Bronchial epithelial cell (primary cell): ENCODE measurements around the gene RALGDS. TPM values are rescaled to one million over a fixed set of nuclear protein-coding genes. Genes with fewer than 3 reads are reported as not detected.

Experiments used
- DNase-seq: peaks from one replicate; pipeline ENCODE4 v3.0.0-alpha.2; 2010; ENCODE audit warnings: low read depth
- FAIRE-seq: peaks from 2 replicates; lab custom pipeline; 2011; peaks lifted over from hg19 to GRCh38; lab: Jason Lieb, UNC
- H3K27me3 ChIP-seq: 2 replicates; pipeline ENCODE4 v1.5.1; 2011; ENCODE audit warnings: low read length; ENCODE audit not compliant: control insufficient read depth, insufficient read depth
- H3K36me3 ChIP-seq: 2 replicates; pipeline ENCODE4 v1.5.1; 2011; ENCODE audit warnings: low read length; ENCODE audit not compliant: control insufficient read depth, insufficient read depth
- H3K4me3 ChIP-seq: 2 replicates; pipeline ENCODE4 v1.5.1; 2011; ENCODE audit warnings: mild to moderate bottlenecking, low read depth, low read length, control low read depth
- CTCF ChIP-seq: IDR thresholded peaks from 2 replicates; pipeline ENCODE4 v1.5.1; 2011; ENCODE audit warnings: mild to moderate bottlenecking, moderate library complexity, low read length, control low read depth, inconsistent platforms; ENCODE audit not compliant: insufficient read depth, severe bottlenecking
- total RNA-seq: library from RNA; depleted of rRNA; stranded (reverse); fragments of >200 nt; gene quantifications from 2 replicates; pipeline ENCODE4 v1.2.1, GENCODE V29; 2014

RALGDS gene
- total RNA-seq, 1 donor from 2014 or later = 18.7 TPM

GRCh38 chr9:133090752-133091385 lies 30.2 kb downstream of the RALGDS start:
- no peak for FAIRE-seq
- no peak for DNase-seq

GRCh38 chr9:133090187-133090586 lies 30.9 kb downstream of the RALGDS start:
- DNase-seq (no peak), FAIRE-seq (no peak)
- TF ChIP-seq CTCF = no peak
- no peak overlapping the region for H3K4me3 ChIP-seq
- no peaks in the 10 kb centered on the region for H3K36me3 ChIP-seq
- H3K27me3 ChIP-seq = no peaks in the 10 kb centered on the region

More at GRCh38 chr9:133090752-133091385, 30.2 kb downstream of the RALGDS start:
- no peaks in the 10 kb centered on the region for H3K27me3 ChIP-seq
- H3K36me3 ChIP-seq = no peaks in the 10 kb centered on the region
- no peak overlapping the region for H3K4me3 ChIP-seq
- no peak for TF ChIP-seq CTCF

GRCh38 chr9:133089271-133089671 lies 31.8 kb downstream of the RALGDS start:
- no peaks in the 10 kb centered on the region for H3K27me3 ChIP-seq
- no peak overlapping the region for H3K4me3 ChIP-seq
- DNase-seq (no peak), FAIRE-seq (peak; percentile 28)
- no peaks in the 10 kb centered on the region for H3K36me3 ChIP-seq
- TF ChIP-seq CTCF = no peak

- DNase-seq = no peak
- Histone ChIP-seq H3K27me3 (no peaks in the 10 kb centered on the region), H3K4me3 (no peak overlapping the region), H3K36me3 (no peaks in the 10 kb centered on the region)
- FAIRE-seq = no peak
- no peak for TF ChIP-seq CTCF
These were observed 32.3 kb downstream of the RALGDS start for GRCh38 chr9:133088756-133089155.

GRCh38 chr9:133088146-133088750 lies 32.8 kb downstream of the RALGDS start:
- no peak for TF ChIP-seq CTCF
- Histone ChIP-seq H3K36me3 (no peaks in the 10 kb centered on the region), H3K27me3 (no peaks in the 10 kb centered on the region), H3K4me3 (no peak overlapping the region)
- no peak for FAIRE-seq
- no peak for DNase-seq
